Measurements from ENCODE around the gene PPP4R3B. TPM values are rescaled to one million over a fixed set of nuclear protein-coding genes. Genes with fewer than 3 reads are reported as not detected.
"Not testable (repeated sequence)": the region's sequence is repeated elsewhere in the genome, so short reads cannot be mapped to it uniquely, and the experiment has no call there.

Gene PPP4R3B
- total RNA-seq, 2 donors from 2014 or later = 50.8 to 52.0 TPM

GRCh38 chr2:55598056-55598795, 19.2 kb downstream of the PPP4R3B start:
- Histone ChIP-seq H3K36me3 (ENCODE audit: control insufficient read depth, insufficient read depth, low read length) (peaks cover 68% of the 10 kb centered on the region), H3K9me3 (ENCODE audit: control insufficient read depth, low read length) (no peaks in the 10 kb centered on the region), H3K27ac (ENCODE audit: low read depth, low read length) (no peak overlapping the region), H3K4me1 (ENCODE audit: control insufficient read depth, insufficient read depth, low read length) (no peaks in the 10 kb centered on the region), H3K4me3 (ENCODE audit: low read length) (no peak overlapping the region), H3K9ac (ENCODE audit: extremely low read depth, low read length, poor library complexity, severe bottlenecking) (no peak overlapping the region), H3K27me3 (ENCODE audit: control insufficient read depth, insufficient read depth, low read length, poor library complexity, severe bottlenecking) (no peaks in the 10 kb centered on the region)
- 94 to 100% methylated on average over 5 to 11 of the region's 11 CpGs for WGBS, 2 experiments (ENCODE audit: insufficient coverage in 1 of 2, insufficient read length in 1 of 2)
- no peak overlapping the region for H3K27ac Mint-ChIP-seq
- no peak for TF ChIP-seq CTCF (conservative IDR thresholded peaks at IDR 0.05)
- H3K4me1 Mint-ChIP-seq = no peaks in the 10 kb centered on the region
- no peak overlapping the region for H3K4me3 Mint-ChIP-seq
- no peak for DNase-seq
- no peaks in the 10 kb centered on the region for H3K9me3 Mint-ChIP-seq
- H3K36me3 Mint-ChIP-seq (ENCODE audit: low read depth) = peaks cover 62% of the 10 kb centered on the region
- no peaks in the 10 kb centered on the region for H3K27me3 Mint-ChIP-seq (ENCODE audit: insufficient read depth)

- H3K27ac ChIP-seq (ENCODE audit: low read depth, low read length); H3K9me3 Mint-ChIP-seq; H3K27me3 ChIP-seq (ENCODE audit: control insufficient read depth, insufficient read depth, low read length, poor library complexity, severe bottlenecking); H3K27ac Mint-ChIP-seq; H3K9ac ChIP-seq (ENCODE audit: extremely low read depth, low read length, poor library complexity, severe bottlenecking); H3K4me3 Mint-ChIP-seq; H3K4me1 Mint-ChIP-seq; H3K27me3 Mint-ChIP-seq (ENCODE audit: insufficient read depth); H3K9me3 ChIP-seq (ENCODE audit: control insufficient read depth, low read length); H3K4me3 ChIP-seq (ENCODE audit: low read length); DNase-seq; H3K4me1 ChIP-seq (ENCODE audit: control insufficient read depth, insufficient read depth, low read length): not testable (repeated sequence)
- WGBS, 2 experiments (ENCODE audit: insufficient coverage in 1 of 2, insufficient read length in 1 of 2) = 92 to 99% methylated on average over 3 to 4 of the region's 6 CpGs
- H3K36me3 Mint-ChIP-seq (ENCODE audit: low read depth) = peaks cover 48% of the 10 kb centered on the region
- peaks cover 58% of the 10 kb centered on the region for H3K36me3 ChIP-seq (ENCODE audit: control insufficient read depth, insufficient read depth, low read length)
Observed at GRCh38 chr2:55596795-55597194, 20.6 kb downstream of the PPP4R3B start.

- no peak overlapping the region for H3K27ac ChIP-seq (ENCODE audit: low read depth, low read length)
- H3K4me3 ChIP-seq (ENCODE audit: low read length) = no peak overlapping the region
- DNase-seq = no peak
- H3K36me3 Mint-ChIP-seq (ENCODE audit: low read depth) = peaks cover 51% of the 10 kb centered on the region
- no peaks in the 10 kb centered on the region for H3K4me1 Mint-ChIP-seq
- H3K36me3 ChIP-seq (ENCODE audit: control insufficient read depth, insufficient read depth, low read length) = peaks cover 59% of the 10 kb centered on the region
- no peak for TF ChIP-seq CTCF (conservative IDR thresholded peaks at IDR 0.05)
- no peak overlapping the region for H3K9ac ChIP-seq (ENCODE audit: extremely low read depth, low read length, poor library complexity, severe bottlenecking)
- H3K4me1 ChIP-seq (ENCODE audit: control insufficient read depth, insufficient read depth, low read length) = no peaks in the 10 kb centered on the region
- H3K9me3 Mint-ChIP-seq = no peaks in the 10 kb centered on the region
- H3K27me3 Mint-ChIP-seq (ENCODE audit: insufficient read depth) = no peaks in the 10 kb centered on the region
- no peak overlapping the region for H3K4me3 Mint-ChIP-seq
- H3K27ac Mint-ChIP-seq = no peak overlapping the region
- H3K9me3 ChIP-seq (ENCODE audit: control insufficient read depth, low read length) = no peaks in the 10 kb centered on the region
- no peaks in the 10 kb centered on the region for H3K27me3 ChIP-seq (ENCODE audit: control insufficient read depth, insufficient read depth, low read length, poor library complexity, severe bottlenecking)
Observed at GRCh38 chr2:55595536-55595935, 21.9 kb downstream of the PPP4R3B start.

GRCh38 chr2:55592130-55592529, 25.3 kb downstream of the PPP4R3B start:
- peaks cover 52% of the 10 kb centered on the region for H3K36me3 ChIP-seq (ENCODE audit: control insufficient read depth, insufficient read depth, low read length)
- H3K4me3 Mint-ChIP-seq = no peak overlapping the region
- H3K4me1 ChIP-seq (ENCODE audit: control insufficient read depth, insufficient read depth, low read length) = no peaks in the 10 kb centered on the region
- H3K9me3 Mint-ChIP-seq = no peaks in the 10 kb centered on the region
- no peaks in the 10 kb centered on the region for H3K9me3 ChIP-seq (ENCODE audit: control insufficient read depth, low read length)
- H3K36me3 Mint-ChIP-seq (ENCODE audit: low read depth) = peaks cover 38% of the 10 kb centered on the region
- no peak overlapping the region for H3K27ac ChIP-seq (ENCODE audit: low read depth, low read length)
- no peak for TF ChIP-seq CTCF (conservative IDR thresholded peaks at IDR 0.05)
- no peaks in the 10 kb centered on the region for H3K27me3 ChIP-seq (ENCODE audit: control insufficient read depth, insufficient read depth, low read length, poor library complexity, severe bottlenecking)
- no peak overlapping the region for H3K4me3 ChIP-seq (ENCODE audit: low read length)
- no peaks in the 10 kb centered on the region for H3K27me3 Mint-ChIP-seq (ENCODE audit: insufficient read depth)
- no peak overlapping the region for H3K27ac Mint-ChIP-seq
- no peaks in the 10 kb centered on the region for H3K4me1 Mint-ChIP-seq
- no peak overlapping the region for H3K9ac ChIP-seq (ENCODE audit: extremely low read depth, low read length, poor library complexity, severe bottlenecking)
- 100% methylated on average over 1 of the region's 1 CpG; no CpG with 5 or more reads in 1 of the 2 experiments for WGBS, 2 experiments (ENCODE audit: insufficient coverage in 1 of 2, insufficient read length in 1 of 2)
- no peak for DNase-seq

Measured in endodermal cell (in vitro differentiated cells).